Measurements from ENCODE around the gene OR51B6.
"Not testable (repeated sequence)": the region's sequence is repeated elsewhere in the genome, so short reads cannot be mapped to it uniquely, and the experiment has no call there.

The OR51B6 gene

DNA sequence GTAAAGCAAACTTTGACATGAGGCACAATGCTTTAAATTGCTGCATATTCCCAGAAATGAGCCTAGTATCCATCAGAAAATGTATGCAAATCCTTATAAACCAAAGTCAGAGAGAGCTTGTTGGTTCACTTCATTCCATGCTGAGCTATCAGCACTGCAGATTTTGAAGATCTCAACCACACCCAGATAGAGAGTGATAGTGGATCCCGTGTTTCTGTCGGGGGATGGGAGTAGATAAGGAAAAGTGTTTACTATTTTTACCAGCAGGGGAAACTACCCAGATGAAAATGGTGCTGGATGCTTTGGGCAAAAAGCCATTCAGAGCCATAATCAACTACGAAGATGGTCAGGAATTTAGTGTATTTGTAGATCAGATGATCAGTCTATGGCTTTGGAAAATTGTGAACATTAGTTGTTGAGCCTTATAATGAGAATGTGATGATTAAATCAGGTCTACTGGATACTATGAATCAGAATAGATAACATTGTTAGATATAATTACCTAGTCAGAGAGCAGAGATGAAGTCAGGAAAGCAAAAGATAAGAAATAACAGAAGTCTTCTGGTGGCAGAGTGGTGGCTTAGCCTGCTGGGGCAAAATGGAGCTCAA, 10.8 kb downstream of the OR51B6 start:
- FAIRE-seq (no peak), DNase-seq (ENCODE audit: extremely low spot score, insufficient read length, low read depth) (no peak)

DNA sequence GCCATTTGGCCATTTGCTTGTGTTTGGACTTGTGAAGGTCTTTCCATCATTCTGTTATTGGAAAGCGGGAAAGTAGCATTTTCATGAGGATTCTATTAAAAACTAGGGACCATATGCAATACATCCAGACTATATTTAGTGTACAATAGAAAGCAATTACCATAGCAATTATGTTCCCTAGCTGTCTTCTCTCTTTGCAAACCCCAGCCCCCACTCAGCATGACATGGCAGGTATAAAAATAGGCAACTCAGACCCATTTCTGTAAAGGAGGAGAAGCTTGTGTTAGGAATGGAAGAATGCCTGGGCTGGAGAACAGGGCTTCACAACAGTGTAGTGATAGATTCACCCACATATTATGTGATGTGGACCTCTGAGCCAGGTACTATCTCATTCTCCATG, 12.4 kb downstream of the OR51B6 start:
- no peak for DNase-seq (ENCODE audit: extremely low spot score, insufficient read length, low read depth)
- FAIRE-seq: no peak

GRCh38 chr11:5364214-5364613, 12.9 kb downstream of the OR51B6 start:
- FAIRE-seq (no peak), DNase-seq (ENCODE audit: extremely low spot score, insufficient read length, low read depth) (no peak)

DNA sequence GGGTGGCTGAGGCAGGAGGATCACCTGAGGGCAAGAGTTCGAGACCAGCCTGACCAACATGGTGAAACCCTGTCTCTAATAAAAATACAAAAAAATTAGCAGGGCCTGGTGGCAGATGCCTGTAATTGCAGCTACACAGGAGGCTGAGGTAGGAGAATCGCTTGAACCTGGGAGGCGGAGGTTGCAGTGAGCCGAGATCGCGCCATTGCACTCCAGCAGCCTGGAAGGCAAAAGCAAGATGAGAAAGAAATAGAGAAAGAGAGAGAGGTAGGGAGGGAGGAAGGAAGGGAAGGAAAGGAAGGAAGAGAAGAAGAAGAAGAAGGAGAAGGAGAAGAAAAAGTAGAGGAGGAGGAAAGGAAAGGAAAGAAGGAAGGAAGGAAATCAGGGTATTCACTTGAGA, 15.1 kb downstream of the OR51B6 start:
- FAIRE-seq; DNase-seq (ENCODE audit: extremely low spot score, insufficient read length, low read depth): not testable (repeated sequence)

- no peak for DNase-seq (ENCODE audit: extremely low spot score, insufficient read length, low read depth)
- FAIRE-seq: no peak
These were observed 15.5 kb downstream of the OR51B6 start for GRCh38 chr11:5366856-5367255.

DNA sequence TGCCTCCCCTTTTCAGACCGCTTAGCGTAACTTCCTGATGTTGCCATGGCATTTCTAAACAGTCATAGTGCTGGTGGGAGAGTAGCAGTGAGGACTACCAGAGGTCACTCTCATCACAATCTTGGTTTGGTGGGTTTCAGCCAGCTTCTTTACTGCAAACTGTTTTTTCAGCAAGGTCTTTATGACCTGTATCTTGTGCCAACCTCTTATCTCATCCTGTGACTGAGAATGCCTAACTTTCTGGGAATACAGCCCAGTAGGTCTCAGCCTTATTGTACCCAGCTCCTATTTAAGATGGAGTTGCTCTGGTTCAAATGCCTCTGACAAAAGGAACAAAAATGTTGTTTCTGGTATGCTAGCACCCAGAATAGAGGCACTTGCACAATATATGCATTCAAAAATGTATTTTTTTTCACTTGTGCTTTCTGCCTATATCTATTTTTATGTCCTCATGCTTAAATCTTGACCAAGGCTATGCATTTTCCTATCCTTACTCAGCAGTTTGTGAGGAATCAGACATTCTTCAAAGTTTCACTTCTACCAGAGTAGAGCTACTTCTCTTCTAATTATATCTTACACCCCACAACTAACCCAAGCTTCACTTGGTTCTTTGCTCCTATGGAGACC, 16.3 kb downstream of the OR51B6 start:
- FAIRE-seq: no peak
- no peak for DNase-seq (ENCODE audit: extremely low spot score, insufficient read length, low read depth)

DNA sequence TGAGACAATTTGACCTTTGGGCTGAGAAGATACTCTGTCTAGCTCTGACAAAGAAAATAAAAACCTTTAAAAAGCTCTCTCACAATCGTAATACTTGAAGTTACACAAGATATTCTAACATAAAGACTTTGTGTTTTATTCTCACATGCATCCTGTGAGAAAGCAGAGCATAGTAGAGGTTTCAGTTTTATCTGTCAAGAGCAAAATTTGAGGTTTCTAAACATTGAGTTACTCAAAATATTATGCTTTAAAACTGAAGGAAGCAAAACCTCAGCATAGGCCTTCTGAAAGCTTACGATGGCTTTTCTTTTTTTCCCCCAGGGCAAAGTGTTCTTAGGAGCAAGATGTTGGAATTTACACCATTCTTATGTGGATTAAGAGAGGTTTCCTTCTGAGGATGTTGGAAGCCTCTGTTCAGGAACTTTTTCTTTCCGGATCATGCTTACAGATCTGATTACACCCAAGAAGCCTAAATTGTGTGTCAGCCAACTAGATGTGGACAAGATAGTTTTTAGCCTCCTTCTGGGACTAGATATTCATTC, 17.3 kb downstream of the OR51B6 start:
- FAIRE-seq: peak; percentile 70
- DNase-seq (ENCODE audit: extremely low spot score, insufficient read length, low read depth): no peak

DNA sequence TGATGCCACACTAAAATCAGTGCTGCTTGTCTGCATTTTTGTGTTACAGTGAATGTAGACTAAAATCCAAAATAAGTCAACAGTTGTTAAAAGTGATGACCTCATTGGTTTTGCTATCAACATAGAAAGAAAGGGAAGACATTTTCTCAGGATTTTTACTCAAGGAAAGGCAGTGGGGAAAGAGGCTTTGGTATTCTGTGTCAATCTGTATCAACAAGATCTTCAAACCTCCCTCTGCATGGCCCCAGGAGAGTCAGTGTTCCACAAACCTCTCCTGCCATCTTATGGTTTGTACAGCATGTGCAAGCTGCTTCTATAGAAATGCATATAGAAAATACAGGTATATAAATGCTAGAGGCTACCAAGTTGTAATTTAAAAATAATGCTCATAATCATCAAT, 18.5 kb downstream of the OR51B6 start:
- peak; percentile 12 for DNase-seq (ENCODE audit: extremely low spot score, insufficient read length, low read depth)
- peak; percentile 63 for FAIRE-seq

- DNase-seq (ENCODE audit: extremely low spot score, insufficient read length, low read depth) (peak; percentile 8), FAIRE-seq (peak; percentile 74)
These were observed 29.5 kb downstream of the OR51B6 start for GRCh38 chr11:5380740-5381342.

GRCh38 chr11:5383576-5383975, 32.3 kb downstream of the OR51B6 start, which contains the start of gene OR51M1:
TSS of gene OR51M1 (plus strand) at chr11:5383812. CDS start at chr11:5389399, 5,587 bp downstream.
- FAIRE-seq (no peak), DNase-seq (ENCODE audit: extremely low spot score, insufficient read length, low read depth) (no peak)

- DNase-seq (ENCODE audit: extremely low spot score, insufficient read length, low read depth) (no peak), FAIRE-seq (no peak)
These were observed 33.0 kb downstream of the OR51B6 start for GRCh38 chr11:5384335-5384734.

GRCh38 chr11:5390210-5390609, 38.9 kb downstream of the OR51B6 start:
- FAIRE-seq (no peak), DNase-seq (ENCODE audit: extremely low spot score, insufficient read length, low read depth) (no peak)

GRCh38 chr11:5394091-5394490, 42.8 kb downstream of the OR51B6 start:
- DNase-seq (ENCODE audit: extremely low spot score, insufficient read length, low read depth) (no peak), FAIRE-seq (no peak)

- FAIRE-seq: no peak
- no peak for DNase-seq (ENCODE audit: extremely low spot score, insufficient read length, low read depth)
These were observed 47.6 kb downstream of the OR51B6 start for GRCh38 chr11:5398936-5399335.

Data from GM18507 (cell line).